GM06990 (cell line): ENCODE data around the gene BCAS3.

Experiments used
- DNase-seq: peaks from one replicate; pipeline ENCODE4 v3.0.0-alpha.2; 2011; ENCODE audit not compliant: insufficient read length; ENCODE audit errors: extremely low read depth
- H3K27me3 ChIP-seq: replicated peaks from 2 replicates; pipeline ENCODE4 v1.6.0; 2011; ENCODE audit warnings: low read length; ENCODE audit not compliant: control insufficient read depth, insufficient read depth
- H3K36me3 ChIP-seq: 2 replicates; pipeline ENCODE4 v1.5.1; 2011; ENCODE audit warnings: low read length; ENCODE audit not compliant: control insufficient read depth, insufficient read depth
- H3K4me3 ChIP-seq: replicated peaks from 2 replicates; pipeline ENCODE4 v1.5.1; 2011; ENCODE audit warnings: low read depth, mild to moderate bottlenecking, control low read depth, low read length
- CTCF ChIP-seq: IDR thresholded peaks from 2 replicates; pipeline ENCODE4 v1.5.1; 2011; ENCODE audit warnings: low read length, control low read depth, mild to moderate bottlenecking, inconsistent platforms; ENCODE audit not compliant: insufficient read depth, poor library complexity, severe bottlenecking

The BCAS3 gene

GRCh38 chr17:61325382-61326073 lies 647.9 kb downstream of the BCAS3 start:
- TF ChIP-seq CTCF: no peak
- H3K27me3 ChIP-seq: no peaks in the 10 kb centered on the region
- H3K36me3 ChIP-seq: no peaks in the 10 kb centered on the region
- no peak for DNase-seq
- H3K4me3 ChIP-seq: no peak overlapping the region

GRCh38 chr17:61326330-61326729 lies 648.7 kb downstream of the BCAS3 start:
- H3K36me3 ChIP-seq: no peaks in the 10 kb centered on the region

GRCh38 chr17:61328351-61328750 lies 650.7 kb downstream of the BCAS3 start:
- no peak for DNase-seq
- no peak for TF ChIP-seq CTCF
- no peaks in the 10 kb centered on the region for H3K27me3 ChIP-seq
- no peaks in the 10 kb centered on the region for H3K36me3 ChIP-seq
- H3K4me3 ChIP-seq: no peak overlapping the region

More at GRCh38 chr17:61326330-61326729, 648.7 kb downstream of the BCAS3 start:
- no peak for TF ChIP-seq CTCF
- H3K27me3 ChIP-seq: no peaks in the 10 kb centered on the region
- no peak for DNase-seq
- no peak overlapping the region for H3K4me3 ChIP-seq

GRCh38 chr17:61330174-61331150 lies 652.8 kb downstream of the BCAS3 start:
- DNase-seq: no peak
- Histone ChIP-seq H3K4me3 (no peak overlapping the region), H3K27me3 (no peaks in the 10 kb centered on the region), H3K36me3 (no peaks in the 10 kb centered on the region)
- TF ChIP-seq CTCF: no peak

- TF ChIP-seq CTCF: no peak
- H3K36me3 ChIP-seq: no peaks in the 10 kb centered on the region
- no peaks in the 10 kb centered on the region for H3K27me3 ChIP-seq
- no peak overlapping the region for H3K4me3 ChIP-seq
- DNase-seq: no peak
Observed at GRCh38 chr17:61331178-61331577, 653.5 kb downstream of the BCAS3 start.
